Motor neuron (in vitro differentiated cells): ENCODE results near the gene SNX24. TPM values are rescaled to one million over a fixed set of nuclear protein-coding genes. Genes with fewer than 3 reads are reported as not detected.
A peak's percentile ranks its signal among the peaks of the same experiment; 100 is the strongest.
"Not testable (repeated sequence)": the region's sequence is repeated elsewhere in the genome, so short reads cannot be mapped to it uniquely, and the experiment has no call there.

ENCODE experiments used
- ATAC-seq, 8 experiments: fragments of 200-7000 bp; cut with Tn5 transposase; replicated peaks in 6 of 8; 2 replicates each; pipeline ENCODE4 v1.8.0; 2021; ENCODE audit warnings: mild to moderate bottlenecking in 8 of 8, moderate library complexity in 8 of 8
- H3K27ac ChIP-seq, 2 donors: fragments of 250-450 bp; sonication (Bioruptor Pico); 2 replicates each; pipeline ENCODE4 v1.9.0; 2021; ENCODE audit warnings: antibody characterized with exemption in 2 of 2, mild to moderate bottlenecking in 2 of 2, moderate library complexity in 1 of 2
- H3K4me1 ChIP-seq, 2 donors: fragments of 250-450 bp; sonication (Bioruptor Pico); replicated peaks in 1 of 2; 2 replicates each; pipeline ENCODE4 v1.6.1; 2021; ENCODE audit warnings: antibody characterized with exemption in 2 of 2, mild to moderate bottlenecking in 2 of 2, moderate library complexity in 1 of 2
- H3K4me3 ChIP-seq, 5 donors: fragments of 250-450 bp; sonication (Bioruptor Pico); 2 replicates each; pipeline ENCODE4 v1.9.0; 2021; ENCODE audit warnings: antibody characterized with exemption in 5 of 5, mild to moderate bottlenecking in 5 of 5, moderate library complexity in 4 of 5
- WGBS, 10 experiments: fragments of 450-650 bp; shearing (Covaris generic); methylation state at CpG; one replicate each; pipeline ENCODE4 v1.0.0; 2022; 5-methylcytosine and 5-hydroxymethylcytosine counted together
- in situ Hi-C, 9 experiments: fragments of 400-800 bp; cut with MboI; loops; one replicate each; pipeline ENCODE4 v1.15.0; 2021; ENCODE audit warnings: low sequenced_read_pairs in 9 of 9, low pct_unique_long_range_greater_than_20kb in 2 of 9; ENCODE audit not compliant: unreplicated experiment in 9 of 9
- total RNA-seq, 8 experiments: library from RNA; unstranded; fragments of 300-600 nt; gene quantifications; 2 replicates each; pipeline versions ENCODE4 v1.2.3 to v1.2.4, GENCODE V29; 2022

The SNX24 gene
- total RNA-seq, 8 experiments from 2014 or later: 5.9 to 32.2 (median 14.9) TPM

DNA sequence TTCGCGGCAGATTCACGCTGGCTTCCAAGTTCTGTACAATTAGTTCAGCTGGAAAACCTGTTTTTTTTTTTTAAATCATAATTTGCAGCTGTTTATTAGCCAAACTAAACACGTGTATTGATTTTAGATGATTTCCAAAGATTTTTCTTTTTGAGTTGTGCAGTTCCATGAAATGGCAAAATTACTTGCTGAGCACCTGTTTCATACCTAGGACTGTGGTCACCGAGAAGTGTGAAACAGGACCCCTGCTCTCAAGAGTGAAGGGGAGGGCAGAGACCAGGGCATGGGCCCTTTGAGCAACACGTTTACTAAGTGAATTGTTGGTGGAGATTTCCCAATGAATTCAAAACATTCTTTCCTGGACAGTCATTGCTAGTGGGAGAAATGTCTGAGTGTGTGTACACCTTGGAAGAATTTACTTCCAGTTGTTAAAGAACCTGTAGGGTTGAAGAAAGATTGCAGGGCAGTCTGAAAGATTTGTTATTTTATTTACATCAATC is 688 bp downstream of the SNX24 start:
- Histone ChIP-seq H3K27ac (peak overlapping the region in 1 of 2 donors; percentile 90), H3K4me1 (peaks cover 6 to 20% of the 10 kb centered on the region in 2 donors), H3K4me3 (peak overlapping the region; percentile 57 to 82 (median 75))
- peak in 1 of 8 experiments; percentile 2 for ATAC-seq
- in situ Hi-C loops: loop anchor here in 1 of 9 experiments (25.0 kb wide), 1 partner anchor 134 kb away; no protein-coding TSS in a partner anchor
- 0 to 17% (median 0%) methylated on average over 1 to 6 of the region's 6 CpGs; no CpG with 5 or more reads in 3 of the 10 experiments for WGBS, 10 experiments

DNA sequence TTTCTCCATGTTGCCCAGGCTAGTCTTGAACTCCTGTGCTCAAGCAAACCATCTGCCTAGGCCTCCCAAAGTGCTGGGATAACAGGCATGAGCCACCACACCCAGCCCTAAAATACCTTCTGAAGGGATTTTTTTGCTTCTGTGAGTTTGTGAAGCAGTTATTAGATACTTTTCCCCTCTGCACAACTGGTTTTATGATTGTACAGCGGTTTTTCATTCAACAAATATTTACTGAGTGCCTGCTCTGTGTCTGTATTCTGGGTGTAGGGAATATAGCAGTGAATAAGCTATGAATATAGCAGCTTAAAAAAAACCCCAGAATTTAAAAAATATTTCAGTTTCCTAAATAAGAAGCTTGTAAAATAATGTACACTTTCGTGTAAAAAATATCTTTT is 2.3 kb downstream of the SNX24 start:
- Histone ChIP-seq H3K27ac (no peak overlapping the region), H3K4me3 (no peak overlapping the region), H3K4me1 (peaks cover 6 to 20% of the 10 kb centered on the region in 2 donors)
- in situ Hi-C loops: loop anchor here in 1 of 9 experiments (25.0 kb wide), 1 partner anchor 135 kb away; no protein-coding TSS in a partner anchor
- ATAC-seq: no peak
- 70 to 100% (median 96%) methylated on average over 1 to 2 of the region's 2 CpGs; no CpG with 5 or more reads in 1 of the 10 experiments for WGBS, 10 experiments

DNA sequence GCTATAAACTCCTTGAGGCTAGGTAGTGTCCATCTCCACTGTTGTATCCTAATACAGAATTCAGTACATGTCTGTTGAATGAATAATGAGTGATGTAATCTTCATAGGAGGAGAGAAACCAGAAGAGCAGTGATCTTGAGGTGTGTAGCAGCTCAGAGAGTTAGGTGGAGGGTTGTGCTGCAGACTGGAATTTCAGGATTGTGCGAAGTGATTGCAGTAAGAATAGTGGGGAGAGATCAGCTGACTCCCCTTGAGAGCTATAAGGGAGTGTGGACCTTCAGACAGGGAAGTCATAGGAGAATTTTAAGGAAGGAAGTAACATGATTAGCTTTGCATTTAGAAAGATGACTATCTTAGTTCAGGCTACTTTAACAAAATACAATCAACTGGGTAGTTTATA is 4.4 kb downstream of the SNX24 start:
- 80 to 100% (median 100%) methylated on average over 1 of the region's 1 CpG; no CpG with 5 or more reads in 6 of the 10 experiments for WGBS, 10 experiments
- Histone ChIP-seq H3K27ac (no peak overlapping the region), H3K4me3 (no peak overlapping the region), H3K4me1 (peaks cover 6 to 12% of the 10 kb centered on the region in 2 donors)
- in situ Hi-C loops: loop anchor here in 1 of 9 experiments (25.0 kb wide), 1 partner anchor 137 kb away; no protein-coding TSS in a partner anchor
- no peak for ATAC-seq

DNA sequence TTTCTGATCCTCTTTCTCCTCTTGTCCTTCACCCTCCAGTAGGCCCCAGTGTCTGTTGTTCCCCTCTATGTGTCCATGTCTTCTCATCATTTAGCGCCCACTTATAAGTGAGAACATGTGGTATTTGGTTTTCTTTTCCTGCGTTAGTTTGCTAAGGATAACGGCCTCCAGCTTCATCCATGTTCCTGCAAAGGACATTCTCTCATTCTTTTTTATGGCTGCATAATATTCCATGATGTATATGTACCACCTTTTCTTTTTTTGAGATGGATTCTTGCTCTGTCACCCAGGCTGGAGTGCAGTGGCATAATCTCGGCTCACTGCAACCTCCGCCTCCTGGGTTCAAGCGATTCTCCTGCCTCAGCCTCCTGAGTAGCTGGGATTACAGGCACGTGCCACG is 12.1 kb downstream of the SNX24 start:
- H3K4me1 ChIP-seq, H3K4me3 ChIP-seq, ATAC-seq, in situ Hi-C loops, H3K27ac ChIP-seq: not testable (repeated sequence)
- WGBS, 10 experiments: 93 to 100% (median 100%) methylated on average over 1 to 3 of the region's 8 CpGs; no CpG with 5 or more reads in 1 of the 10 experiments

DNA sequence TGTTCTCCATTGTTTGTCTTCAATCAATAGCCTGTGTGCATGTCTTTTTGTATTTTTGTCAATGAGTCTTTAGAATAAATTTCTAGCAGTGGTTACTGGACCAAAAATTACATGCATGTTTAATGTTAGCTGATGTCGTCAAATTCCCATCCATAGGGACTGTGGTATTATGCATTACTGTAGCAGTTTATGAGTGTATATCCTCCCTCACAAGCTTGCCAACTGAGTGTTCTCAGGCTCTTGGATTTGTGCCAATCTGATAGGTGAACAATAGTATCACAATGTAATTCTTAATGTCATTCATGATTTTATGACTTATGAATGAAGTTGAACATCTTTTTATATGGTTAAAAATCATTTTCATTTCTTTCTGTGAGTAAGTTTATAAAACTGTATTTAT is 13.0 kb downstream of the SNX24 start:
- Histone ChIP-seq H3K27ac (no peak overlapping the region), H3K4me1 (no peaks in the 10 kb centered on the region), H3K4me3 (no peak overlapping the region)
- in situ Hi-C loops: no loop called here
- WGBS, 10 experiments: 38 to 100% (median 95%) methylated on average over 1 of the region's 1 CpG; no CpG with 5 or more reads in 2 of the 10 experiments
- ATAC-seq: no peak

DNA sequence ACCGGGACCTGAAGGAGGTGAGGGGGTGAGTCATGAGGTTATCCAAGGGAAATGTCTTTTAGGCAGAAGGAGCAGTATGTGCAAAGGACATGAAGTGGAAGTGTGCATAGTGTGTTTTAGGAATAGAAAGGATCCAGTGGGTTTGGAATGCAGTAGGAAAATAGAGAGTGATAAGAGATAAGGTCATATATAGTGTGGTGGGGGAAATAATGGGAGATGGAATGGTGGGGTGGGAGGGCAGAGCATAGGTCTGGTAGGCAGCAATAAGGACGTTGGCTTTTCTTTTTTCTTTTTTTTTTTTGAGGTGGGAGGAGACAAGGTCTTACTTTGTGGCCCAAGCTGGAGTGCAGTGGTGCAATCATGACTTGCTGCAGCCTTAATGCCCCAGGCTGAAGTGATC is 17.8 kb downstream of the SNX24 start:
- in situ Hi-C loops: loop anchor here in 1 of 9 experiments (10.0 kb wide), 1 partner anchor 348 kb away; no protein-coding TSS in a partner anchor
- no peak for ATAC-seq

GRCh38 chr5:122863721-122864120 is 18.3 kb downstream of the SNX24 start:
- H3K27ac ChIP-seq: no peak overlapping the region
- H3K4me3 ChIP-seq: no peak overlapping the region
- H3K4me1 ChIP-seq: no peaks in the 10 kb centered on the region
- 73 to 100% (median 95%) methylated on average over 1 to 4 of the region's 4 CpGs; no CpG with 5 or more reads in 3 of the 10 experiments for WGBS, 10 experiments
- in situ Hi-C loops: loop anchor here in 1 of 9 experiments (10.0 kb wide), 1 partner anchor 349 kb away; no protein-coding TSS in a partner anchor
- no peak for ATAC-seq

More for the DNA sequence above, 17.8 kb downstream of the SNX24 start:
- Histone ChIP-seq H3K4me3 (no peak overlapping the region), H3K27ac (no peak overlapping the region), H3K4me1 (no peaks in the 10 kb centered on the region)
- 52 to 100% (median 88%) methylated on average over 1 to 2 of the region's 2 CpGs; no CpG with 5 or more reads in 3 of the 10 experiments for WGBS, 10 experiments

- ATAC-seq: no peak
- 58 to 100% (median 82%) methylated on average over 1 to 6 of the region's 6 CpGs for WGBS, 10 experiments
- H3K4me3 ChIP-seq: no peak overlapping the region
- H3K27ac ChIP-seq: no peak overlapping the region
- in situ Hi-C loops: loop anchor here in 1 of 9 experiments (10.0 kb wide), 1 partner anchor 350 kb away; no protein-coding TSS in a partner anchor
- H3K4me1 ChIP-seq: no peaks in the 10 kb centered on the region
These were observed 19.0 kb downstream of the SNX24 start for GRCh38 chr5:122864400-122864799.

- in situ Hi-C loops: loop anchor here in 1 of 9 experiments (10.0 kb wide), 1 partner anchor 350 kb away; no protein-coding TSS in a partner anchor
- Histone ChIP-seq H3K27ac (no peak overlapping the region), H3K4me1 (no peaks in the 10 kb centered on the region), H3K4me3 (no peak overlapping the region)
- ATAC-seq: no peak
- 78 to 100% (median 100%) methylated on average over 1 of the region's 1 CpG; no CpG with 5 or more reads in 4 of the 10 experiments for WGBS, 10 experiments
These were observed 19.4 kb downstream of the SNX24 start for GRCh38 chr5:122864842-122865241.

- Histone ChIP-seq H3K4me1 (no peaks in the 10 kb centered on the region), H3K27ac (no peak overlapping the region), H3K4me3 (no peak overlapping the region)
- WGBS, 10 experiments: 11 to 100% (median 60%) methylated on average over 1 to 7 of the region's 7 CpGs; no CpG with 5 or more reads in 1 of the 10 experiments
- in situ Hi-C loops: no loop called here
- peak in 3 of 8 experiments; percentile 47 to 98 (median 96) for ATAC-seq
These were observed 24.9 kb downstream of the SNX24 start for GRCh38 chr5:122870219-122870856.

DNA sequence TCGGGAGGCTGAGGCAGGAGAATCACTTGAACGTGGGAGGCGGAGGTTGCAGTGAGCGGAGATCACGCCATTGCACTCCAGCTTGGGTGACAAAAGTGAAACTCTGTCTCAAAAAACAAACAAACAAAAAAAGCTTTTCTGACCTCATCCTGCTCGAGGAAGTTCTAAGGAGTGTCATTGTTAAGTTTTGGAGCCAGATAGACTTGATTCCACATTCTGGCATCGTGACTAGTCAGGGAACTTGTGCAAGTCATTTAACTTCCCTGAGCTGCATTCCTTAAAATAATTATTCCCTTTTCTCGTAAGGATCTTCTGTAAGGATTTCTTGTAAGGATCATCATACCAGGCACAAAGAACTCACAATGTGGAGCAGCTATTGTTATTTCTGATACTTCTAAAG is 26.2 kb downstream of the SNX24 start:
- 4 to 95% (median 91%) methylated on average over 1 to 8 of the region's 8 CpGs; no CpG with 5 or more reads in 1 of the 10 experiments for WGBS, 10 experiments
- Histone ChIP-seq H3K4me1 (no peaks in the 10 kb centered on the region), H3K27ac (no peak overlapping the region), H3K4me3 (no peak overlapping the region)
- in situ Hi-C loops: no loop called here
- no peak for ATAC-seq

DNA sequence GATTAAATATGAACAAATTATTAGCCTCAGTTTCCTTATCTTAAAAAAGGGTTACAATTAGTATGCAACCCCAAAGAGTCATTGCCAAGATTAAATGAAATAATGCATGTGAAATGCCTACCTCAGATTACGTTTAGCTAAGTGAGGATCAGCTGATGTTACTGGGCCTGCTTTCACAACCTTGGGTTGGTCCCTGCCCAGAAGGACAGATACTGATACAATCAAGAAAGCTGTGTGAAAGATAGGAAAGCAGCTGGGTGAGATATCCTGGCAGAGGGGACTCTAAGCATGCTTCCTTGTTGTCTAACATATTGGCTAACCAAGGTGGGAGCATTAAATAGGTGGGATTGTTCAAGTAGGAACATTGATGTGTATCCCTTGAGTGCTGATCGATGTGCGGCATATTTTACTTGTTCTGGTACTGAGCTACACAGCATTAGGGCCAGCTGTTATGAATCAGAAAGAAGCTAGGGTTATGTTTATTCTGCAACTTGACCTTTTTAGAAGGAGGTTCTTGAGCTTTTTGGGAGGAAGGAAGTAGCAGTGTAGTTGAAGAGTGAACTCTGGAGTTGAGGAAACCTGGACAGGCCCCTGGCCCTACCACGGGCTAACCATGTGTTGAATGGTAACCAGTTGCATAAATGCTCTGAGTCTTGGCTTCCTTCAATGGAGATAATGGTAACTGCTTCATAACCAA is 28.9 kb downstream of the SNX24 start:
- no peak overlapping the region for H3K27ac ChIP-seq
- ATAC-seq: no peak
- in situ Hi-C loops: no loop called here
- 44 to 100% (median 95%) methylated on average over 1 to 3 of the region's 4 CpGs; no CpG with 5 or more reads in 2 of the 10 experiments for WGBS, 10 experiments
- no peaks in the 10 kb centered on the region for H3K4me1 ChIP-seq
- H3K4me3 ChIP-seq: no peak overlapping the region

- Histone ChIP-seq H3K27ac (no peak overlapping the region), H3K4me1 (peaks cover 7 to 10% of the 10 kb centered on the region in 2 donors), H3K4me3 (no peak overlapping the region)
- no peak for ATAC-seq
- in situ Hi-C loops: loop anchor here in 2 of 9 experiments (25.0 kb wide), 2 partner anchors 460 to 485 kb away; no protein-coding TSS in a partner anchor
- WGBS, 10 experiments: 80 to 100% (median 90%) methylated on average over 1 to 2 of the region's 2 CpGs; no CpG with 5 or more reads in 5 of the 10 experiments
These were observed 32.1 kb downstream of the SNX24 start for GRCh38 chr5:122877518-122877917.
